ENCODE data around the gene PAM.

The PAM gene

GRCh38 chr5:102716017-102716416 is 39.1 kb upstream of the PAM start:
- Mint-ChIP-seq H3K36me3 (ENCODE audit: low read depth) (no peaks in the 10 kb centered on the region), H3K27me3 (ENCODE audit: low read depth, poor library complexity) (no peaks in the 10 kb centered on the region), H3K4me3 (no peak overlapping the region), H3K4me1 (peaks cover 42% of the 10 kb centered on the region), H3K9me3 (peaks cover 5% of the 10 kb centered on the region), H3K27ac (no peak overlapping the region)
- TF ChIP-seq CTCF (IDR thresholded peaks at IDR 0.05) = no peak
- DNase-seq = no peak

GRCh38 chr5:102718819-102719218 is 36.3 kb upstream of the PAM start:
- H3K4me1 Mint-ChIP-seq = peaks cover 31% of the 10 kb centered on the region
- DNase-seq = no peak
- no peak overlapping the region for H3K4me3 Mint-ChIP-seq
- H3K9me3 Mint-ChIP-seq = peaks cover 5% of the 10 kb centered on the region
- H3K27me3 Mint-ChIP-seq (ENCODE audit: low read depth, poor library complexity) = no peaks in the 10 kb centered on the region
- no peak overlapping the region for H3K27ac Mint-ChIP-seq
- no peaks in the 10 kb centered on the region for H3K36me3 Mint-ChIP-seq (ENCODE audit: low read depth)
- no peak for TF ChIP-seq CTCF (IDR thresholded peaks at IDR 0.05)

- H3K4me3 Mint-ChIP-seq = no peak overlapping the region
- DNase-seq = no peak
- peak overlapping the region; percentile 40 for H3K27ac Mint-ChIP-seq
- peaks cover 20% of the 10 kb centered on the region for H3K4me1 Mint-ChIP-seq
- H3K27me3 Mint-ChIP-seq (ENCODE audit: low read depth, poor library complexity) = no peaks in the 10 kb centered on the region
- no peak for TF ChIP-seq CTCF (IDR thresholded peaks at IDR 0.05)
- peaks cover 5% of the 10 kb centered on the region for H3K9me3 Mint-ChIP-seq
- H3K36me3 Mint-ChIP-seq (ENCODE audit: low read depth) = no peaks in the 10 kb centered on the region
These were observed 35.2 kb upstream of the PAM start for GRCh38 chr5:102719886-102720285.

GRCh38 chr5:102720969-102721368 is 34.1 kb upstream of the PAM start:
- H3K27me3 Mint-ChIP-seq (ENCODE audit: low read depth, poor library complexity) = no peaks in the 10 kb centered on the region
- H3K27ac Mint-ChIP-seq = no peak overlapping the region
- no peak for TF ChIP-seq CTCF (IDR thresholded peaks at IDR 0.05)
- H3K36me3 Mint-ChIP-seq (ENCODE audit: low read depth) = no peaks in the 10 kb centered on the region
- peaks cover 5% of the 10 kb centered on the region for H3K9me3 Mint-ChIP-seq
- H3K4me3 Mint-ChIP-seq = no peak overlapping the region
- peaks cover 10% of the 10 kb centered on the region for H3K4me1 Mint-ChIP-seq
- DNase-seq = no peak

- Mint-ChIP-seq H3K4me3 (no peak overlapping the region), H3K36me3 (ENCODE audit: low read depth) (no peaks in the 10 kb centered on the region)
These were observed 32.2 kb upstream of the PAM start for GRCh38 chr5:102722931-102723330.

More at GRCh38 chr5:102722931-102723330, 32.2 kb upstream of the PAM start:
- H3K9me3 Mint-ChIP-seq = peaks cover 6% of the 10 kb centered on the region
- no peak for TF ChIP-seq CTCF (IDR thresholded peaks at IDR 0.05)
- no peak overlapping the region for H3K27ac Mint-ChIP-seq
- H3K4me1 Mint-ChIP-seq = peaks cover 9% of the 10 kb centered on the region
- DNase-seq = no peak
- H3K27me3 Mint-ChIP-seq (ENCODE audit: low read depth, poor library complexity) = no peaks in the 10 kb centered on the region

Data from nephron progenitor cell (in vitro differentiated cells).